Measurements from ENCODE around the gene FAM174C. TPM values are rescaled to one million over a fixed set of nuclear protein-coding genes. Genes with fewer than 3 reads are reported as not detected.

The FAM174C gene
- total and polyA plus RNA-seq, 5 experiments from 2014 or later, result 46.3 to 104 (median 66.7) TPM

DNA sequence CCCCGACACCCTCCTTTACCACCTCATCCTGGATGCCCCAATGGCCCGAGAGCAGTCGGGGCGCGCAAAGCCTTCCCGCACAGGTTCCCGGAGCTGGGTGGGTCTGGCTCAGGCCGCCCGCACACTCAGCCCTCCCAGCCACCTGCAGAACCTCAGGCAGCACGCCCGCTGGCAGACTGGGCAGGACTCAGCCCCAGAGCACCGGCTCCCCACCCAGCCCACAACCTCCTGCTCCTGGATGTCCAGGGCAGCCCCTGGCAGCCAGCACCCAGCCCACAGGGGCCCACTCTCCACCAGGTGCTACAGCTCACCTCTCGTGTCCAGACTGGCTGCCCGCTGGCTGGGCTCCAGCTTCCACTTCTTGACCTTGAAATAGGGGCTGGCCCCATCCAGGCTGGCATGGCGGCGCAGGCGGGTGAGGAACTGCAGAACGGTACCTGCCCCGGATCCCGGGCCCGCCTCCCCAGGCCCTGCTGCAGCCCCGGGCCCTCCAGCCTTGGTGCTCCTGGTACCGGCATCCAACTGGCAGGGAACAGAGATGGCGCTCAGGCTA, 42.1 kb upstream of the FAM174C start:
- DNase-seq (no peak), ATAC-seq (no peak)
- peaks cover 0 to 2% (median under 1%) of the 10 kb centered on the region in 5 donors for H3K27me3 Mint-ChIP-seq
- H3K27ac Mint-ChIP-seq, result no peak overlapping the region
- no peaks in the 10 kb centered on the region for H3K36me3 Mint-ChIP-seq
- no peak overlapping the region for H3K4me3 Mint-ChIP-seq
- POLR2A ChIA-PET, result no interaction called here
- peaks cover under 1 to 2% (median under 1%) of the 10 kb centered on the region in 4 donors for H3K4me1 Mint-ChIP-seq
- no peaks in the 10 kb centered on the region for H3K9me3 Mint-ChIP-seq

GRCh38 chr19:1234051-1234954, 41.0 kb upstream of the FAM174C start:
- Mint-ChIP-seq H3K4me1 (peaks cover 8 to 13% (median 12%) of the 10 kb centered on the region in 4 donors), H3K27ac (no peak overlapping the region), H3K4me3 (no peak overlapping the region), H3K36me3 (peaks cover 0 to 2% (median 0%) of the 10 kb centered on the region in 3 donors), H3K9me3 (no peaks in the 10 kb centered on the region), H3K27me3 (peaks cover 2 to 9% (median 7%) of the 10 kb centered on the region in 5 donors)
- POLR2A ChIA-PET, result no interaction called here
- no peak for DNase-seq
- no peak for ATAC-seq

DNA sequence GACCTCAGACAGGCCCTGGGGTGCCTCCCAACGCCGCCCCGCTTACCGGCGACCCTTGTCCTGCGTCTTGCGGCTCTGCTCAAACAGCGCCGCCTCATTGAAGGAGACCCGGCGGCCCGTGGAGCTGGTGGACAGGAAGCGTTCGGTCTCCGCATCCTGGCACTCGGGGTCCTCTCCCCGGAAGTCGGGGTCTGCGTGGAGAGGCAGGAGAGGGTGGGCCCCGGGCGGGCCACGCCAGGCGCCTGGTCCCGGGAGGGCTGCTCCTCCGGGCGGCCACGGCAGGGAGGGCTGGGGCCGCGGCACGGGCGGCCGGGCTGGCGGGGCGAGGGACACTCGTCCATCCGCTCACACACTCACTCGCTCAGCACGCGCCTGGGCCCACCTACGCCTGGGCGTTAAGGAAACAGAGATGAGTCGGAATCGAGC, 40.4 kb upstream of the FAM174C start:
- DNase-seq (no peak), ATAC-seq (no peak)
- Mint-ChIP-seq H3K9me3 (no peaks in the 10 kb centered on the region), H3K4me3 (no peak overlapping the region), H3K27me3 (peaks cover 2 to 9% (median 7%) of the 10 kb centered on the region in 5 donors), H3K27ac (no peak overlapping the region), H3K4me1 (peaks cover 8 to 17% (median 15%) of the 10 kb centered on the region in 4 donors), H3K36me3 (peaks cover 0 to 2% (median 0%) of the 10 kb centered on the region in 3 donors)
- POLR2A ChIA-PET, result no interaction called here

GRCh38 chr19:1235625-1236538, 39.4 kb upstream of the FAM174C start:
- POLR2A ChIA-PET, result no interaction called here
- H3K36me3 Mint-ChIP-seq, result peaks cover 0 to 2% (median 0%) of the 10 kb centered on the region in 3 donors
- H3K27ac Mint-ChIP-seq, result peak overlapping the region in 1 of 10 donors; percentile 80
- peaks cover 2 to 9% (median 7%) of the 10 kb centered on the region in 5 donors for H3K27me3 Mint-ChIP-seq
- peak overlapping the region in 5 of 10 donors; percentile 2 to 55 (median 27) for H3K4me3 Mint-ChIP-seq
- ATAC-seq (no peak), DNase-seq (no peak)
- peaks cover 8 to 18% (median 17%) of the 10 kb centered on the region in 4 donors for H3K4me1 Mint-ChIP-seq
- H3K9me3 Mint-ChIP-seq, result no peaks in the 10 kb centered on the region

DNA sequence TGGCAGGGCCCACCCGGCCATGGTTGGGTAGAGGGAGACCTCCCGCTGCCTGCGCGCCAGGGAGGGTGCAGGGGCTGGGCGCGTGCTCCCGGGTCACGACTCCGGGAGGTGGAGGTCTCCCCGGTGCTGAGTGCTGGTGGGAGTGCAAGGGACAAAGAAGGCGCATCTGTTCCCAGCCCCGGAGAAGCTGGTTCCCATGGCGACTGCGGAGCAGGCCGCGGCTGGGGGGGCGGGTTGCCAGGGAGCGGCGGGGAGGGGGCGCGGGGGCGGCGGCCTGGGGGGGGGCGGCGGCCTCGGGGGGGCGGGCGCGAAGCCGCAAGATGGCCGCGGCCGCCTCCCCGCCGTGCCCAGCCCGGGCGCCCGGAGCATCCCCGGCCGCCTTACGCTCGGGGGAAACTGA, 38.8 kb upstream of the FAM174C start:
- peaks cover 10 to 25% (median 24%) of the 10 kb centered on the region in 4 donors for H3K4me1 Mint-ChIP-seq

DNA sequence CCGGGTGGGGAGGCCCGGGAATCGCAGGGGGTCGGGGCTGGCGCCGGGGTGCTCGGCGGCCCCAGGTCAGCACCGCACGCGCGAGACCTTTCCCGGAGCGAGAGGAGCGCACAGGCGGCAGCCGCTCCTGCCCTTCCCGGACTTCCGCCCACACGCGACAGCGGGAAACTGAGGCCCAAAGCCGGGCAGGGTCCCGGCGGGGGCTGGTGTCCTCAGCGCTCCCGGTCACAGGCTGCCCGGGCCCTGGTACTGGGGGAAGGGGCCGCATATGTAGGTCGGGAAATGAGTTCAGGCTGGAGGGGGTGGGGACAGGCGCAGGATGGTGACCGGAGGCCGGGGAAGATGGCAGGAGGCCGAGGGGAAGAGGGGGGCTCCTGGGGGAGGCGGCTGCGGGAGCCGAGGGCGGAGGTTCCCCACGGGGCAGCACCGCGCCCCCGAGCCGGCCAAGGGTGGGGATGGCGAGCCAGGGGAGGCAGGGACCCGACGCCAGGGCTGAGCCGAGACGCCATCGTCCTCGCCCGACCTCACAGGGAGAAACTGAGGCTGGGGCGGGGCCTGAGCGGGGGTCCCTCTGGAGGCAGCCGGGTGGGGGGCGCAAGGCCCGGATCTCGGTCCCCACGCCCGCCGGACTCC, 38.2 kb upstream of the FAM174C start:
- Mint-ChIP-seq H3K27me3 (peaks cover 2 to 10% (median 7%) of the 10 kb centered on the region in 5 donors), H3K27ac (no peak overlapping the region), H3K9me3 (no peaks in the 10 kb centered on the region), H3K4me1 (peaks cover 10 to 27% (median 26%) of the 10 kb centered on the region in 4 donors), H3K4me3 (peak overlapping the region in 7 of 10 donors; percentile 33 to 66 (median 56)), H3K36me3 (peaks cover 0 to 2% (median 0%) of the 10 kb centered on the region in 3 donors)
- DNase-seq, result no peak
- POLR2A ChIA-PET, result no interaction called here
- no peak for ATAC-seq

More for the DNA sequence above, 38.8 kb upstream of the FAM174C start:
- Mint-ChIP-seq H3K27ac (no peak overlapping the region), H3K9me3 (no peaks in the 10 kb centered on the region), H3K4me3 (peak overlapping the region in 5 of 10 donors; percentile 2 to 55 (median 23)), H3K36me3 (peaks cover 0 to 2% (median 0%) of the 10 kb centered on the region in 3 donors), H3K27me3 (peaks cover 2 to 10% (median 7%) of the 10 kb centered on the region in 5 donors)
- DNase-seq (no peak), ATAC-seq (no peak)
- POLR2A ChIA-PET, result no interaction called here

DNA sequence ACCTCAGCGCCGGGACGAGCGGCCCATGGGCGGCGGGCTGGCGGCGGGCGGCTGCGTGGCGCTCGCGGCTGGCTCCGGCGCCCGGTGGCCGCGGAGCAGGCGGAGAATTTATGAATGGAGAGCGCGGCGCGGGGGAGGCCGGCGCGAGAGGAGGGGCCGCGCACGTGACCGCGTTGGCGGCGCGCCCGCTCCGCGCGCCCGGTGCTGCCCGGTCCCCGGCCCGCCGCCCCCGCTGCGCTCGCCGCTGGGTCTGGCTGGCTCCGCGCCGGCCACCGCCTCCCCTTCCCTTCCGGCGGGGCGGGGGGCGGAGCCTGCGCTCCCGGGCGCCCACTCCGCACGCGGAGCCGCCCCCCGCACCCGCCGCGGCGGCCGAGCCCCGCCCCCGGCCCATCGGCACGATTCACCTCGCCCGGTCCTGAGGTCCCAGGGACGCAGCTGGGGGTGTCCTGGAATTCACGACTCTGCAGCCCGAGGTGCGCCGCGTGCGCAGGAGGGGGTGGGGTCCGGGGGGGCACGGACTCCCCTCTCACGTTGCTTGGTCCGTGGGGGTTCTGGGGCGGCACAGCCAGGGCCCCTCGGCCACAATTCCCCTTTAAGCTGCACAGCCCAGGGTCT, 37.5 kb upstream of the FAM174C start, which contains the start of gene CBARP:
TSS of gene CBARP (minus strand) at position 252 of the 615 bp plus-strand sequence. CDS start 1,905 bp downstream, outside the sequence.
- H3K27ac Mint-ChIP-seq, result peak within 1 kb of the TSS; percentile 25 to 93 (median 86)

GRCh38 chr19:1238369-1239303, 36.7 kb upstream of the FAM174C start:
- POLR2A ChIA-PET, result interaction anchor here (0.6 to 10.1 kb wide), 6 partner anchors 16 to 295 kb away, joined by 3 to 594 read pairs (median 4); partner anchors contain the start of gene CIRBP
- DNase-seq (no peak), ATAC-seq (no peak)
- Mint-ChIP-seq H3K27ac (peak overlapping the region; percentile 25 to 93 (median 86)), H3K9me3 (no peaks in the 10 kb centered on the region), H3K36me3 (peaks cover 0 to 2% (median 0%) of the 10 kb centered on the region in 3 donors), H3K4me1 (peaks cover 10 to 42% (median 38%) of the 10 kb centered on the region in 4 donors), H3K4me3 (peak overlapping the region; percentile 68 to 91 (median 83)), H3K27me3 (peaks cover 2 to 10% (median 7%) of the 10 kb centered on the region in 5 donors)

More for the DNA sequence above, 37.5 kb upstream of the FAM174C start, which contains the start of gene CBARP:
- Mint-ChIP-seq H3K9me3 (no peaks in the 10 kb centered on the region), H3K4me3 (peak within 1 kb of the TSS; percentile 68 to 91 (median 83)), H3K27me3 (peaks cover 2 to 10% (median 7%) of the 10 kb centered on the region in 5 donors), H3K36me3 (peaks cover 0 to 2% (median 0%) of the 10 kb centered on the region in 3 donors), H3K4me1 (peaks cover 10 to 34% (median 34%) of the 10 kb centered on the region in 4 donors)
- POLR2A ChIA-PET, result interaction anchor here (1.0 to 10.1 kb wide), 3 partner anchors 15 to 34 kb away, joined by 3 to 594 read pairs (median 4); partner anchors contain the start of gene CIRBP
- ATAC-seq, result peak in 1 of 2 donors; percentile 3
- DNase-seq, result peak in 2 of 10 donors; percentile 45 to 54

DNA sequence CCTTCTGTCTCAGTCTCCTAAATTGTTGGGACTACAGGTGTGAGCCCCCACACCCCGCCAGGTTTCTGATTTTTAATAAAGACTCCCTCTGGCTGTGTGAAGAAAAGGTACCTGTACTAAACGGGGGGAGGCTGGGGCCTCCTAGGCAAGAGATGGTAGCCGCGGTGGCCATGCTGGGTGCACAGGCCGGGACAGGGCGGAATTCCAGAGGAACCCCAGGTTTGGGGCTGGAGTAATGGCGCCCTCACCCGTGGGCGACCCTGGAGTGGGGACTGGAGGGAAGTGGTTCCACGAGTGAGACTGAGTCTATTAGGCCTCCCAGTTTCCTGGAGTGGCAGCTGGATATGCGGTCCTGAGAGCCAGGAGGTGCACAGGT, 35.9 kb upstream of the FAM174C start:
- peak overlapping the region; percentile 28 to 91 (median 83) for H3K4me3 Mint-ChIP-seq
- POLR2A ChIA-PET, result interaction anchor here (1.0 to 10.1 kb wide), 2 partner anchors 26 to 126 kb away, joined by 5 to 594 read pairs; partner anchors contain the start of gene CIRBP

More for the DNA sequence above, 35.9 kb upstream of the FAM174C start:
- no peak for DNase-seq
- H3K9me3 Mint-ChIP-seq, result no peaks in the 10 kb centered on the region
- peaks cover 10 to 44% (median 39%) of the 10 kb centered on the region in 4 donors for H3K4me1 Mint-ChIP-seq
- H3K27me3 Mint-ChIP-seq, result peaks cover 2 to 10% (median 7%) of the 10 kb centered on the region in 5 donors
- ATAC-seq, result no peak
- peak overlapping the region; percentile 43 to 93 (median 84) for H3K27ac Mint-ChIP-seq
- H3K36me3 Mint-ChIP-seq, result peaks cover 0 to 2% (median 0%) of the 10 kb centered on the region in 3 donors
